ENCODE data around the gene SSC5D.

Gene SSC5D

GRCh38 chr19:55552620-55553019 lies 64.4 kb downstream of the SSC5D start:
- H3K4me3 ChIP-seq (replicated peaks in 1 of 2; ENCODE audit: low read depth in 2 of 2, low read length in 2 of 2): no peak overlapping the region
- DNase-seq (ENCODE audit: low read depth in 2 of 2): peak; percentile 84 to 85

GRCh38 chr19:55553217-55554182 lies 65.3 kb downstream of the SSC5D start:
- H3K4me3 ChIP-seq (replicated peaks in 1 of 2; ENCODE audit: low read depth in 2 of 2, low read length in 2 of 2): no peak overlapping the region
- no peak for DNase-seq (ENCODE audit: low read depth in 2 of 2)
- TF ChIP-seq CTCF (IDR thresholded peaks at IDR 0.05; ENCODE audit: low read depth, low read length): no peak

More at GRCh38 chr19:55552620-55553019, 64.4 kb downstream of the SSC5D start:
- no peak for TF ChIP-seq CTCF (IDR thresholded peaks at IDR 0.05; ENCODE audit: low read depth, low read length)

- no peak overlapping the region for H3K4me3 ChIP-seq (replicated peaks in 1 of 2; ENCODE audit: low read depth in 2 of 2, low read length in 2 of 2)
- no peak for DNase-seq (ENCODE audit: low read depth in 2 of 2)
- no peak for TF ChIP-seq CTCF (IDR thresholded peaks at IDR 0.05; ENCODE audit: low read depth, low read length)
Observed at GRCh38 chr19:55554302-55554701, 66.1 kb downstream of the SSC5D start.

- H3K4me3 ChIP-seq (replicated peaks in 1 of 2; ENCODE audit: low read depth in 2 of 2, low read length in 2 of 2): no peak overlapping the region
- DNase-seq (ENCODE audit: low read depth in 2 of 2): no peak
- TF ChIP-seq CTCF (IDR thresholded peaks at IDR 0.05; ENCODE audit: low read depth, low read length): no peak
Observed at GRCh38 chr19:55554741-55555152, 66.5 kb downstream of the SSC5D start.

- H3K4me3 ChIP-seq (replicated peaks in 1 of 2; ENCODE audit: low read depth in 2 of 2, low read length in 2 of 2): no peak overlapping the region
- no peak for DNase-seq (ENCODE audit: low read depth in 2 of 2)
- no peak for TF ChIP-seq CTCF (IDR thresholded peaks at IDR 0.05; ENCODE audit: low read depth, low read length)
Observed at GRCh38 chr19:55559684-55560083, 71.4 kb downstream of the SSC5D start.

- no peak overlapping the region for H3K4me3 ChIP-seq (replicated peaks in 1 of 2; ENCODE audit: low read depth in 2 of 2, low read length in 2 of 2)
- no peak for TF ChIP-seq CTCF (IDR thresholded peaks at IDR 0.05; ENCODE audit: low read depth, low read length)
- peak in 1 of 2 donors; percentile 70 for DNase-seq (ENCODE audit: low read depth in 2 of 2)
Observed at GRCh38 chr19:55563261-55563690, 75.0 kb downstream of the SSC5D start.
